ENCODE measurements around the gene SRP68. TPM values are rescaled to one million over a fixed set of nuclear protein-coding genes. Genes with fewer than 3 reads are reported as not detected.

Gene SRP68
- total and polyA plus RNA-seq, 2 of the 8 experiments (the other 6 are each of a cell fraction or from before 2014, with no cell fraction given): 57.7 to 83.5 TPM

DNA sequence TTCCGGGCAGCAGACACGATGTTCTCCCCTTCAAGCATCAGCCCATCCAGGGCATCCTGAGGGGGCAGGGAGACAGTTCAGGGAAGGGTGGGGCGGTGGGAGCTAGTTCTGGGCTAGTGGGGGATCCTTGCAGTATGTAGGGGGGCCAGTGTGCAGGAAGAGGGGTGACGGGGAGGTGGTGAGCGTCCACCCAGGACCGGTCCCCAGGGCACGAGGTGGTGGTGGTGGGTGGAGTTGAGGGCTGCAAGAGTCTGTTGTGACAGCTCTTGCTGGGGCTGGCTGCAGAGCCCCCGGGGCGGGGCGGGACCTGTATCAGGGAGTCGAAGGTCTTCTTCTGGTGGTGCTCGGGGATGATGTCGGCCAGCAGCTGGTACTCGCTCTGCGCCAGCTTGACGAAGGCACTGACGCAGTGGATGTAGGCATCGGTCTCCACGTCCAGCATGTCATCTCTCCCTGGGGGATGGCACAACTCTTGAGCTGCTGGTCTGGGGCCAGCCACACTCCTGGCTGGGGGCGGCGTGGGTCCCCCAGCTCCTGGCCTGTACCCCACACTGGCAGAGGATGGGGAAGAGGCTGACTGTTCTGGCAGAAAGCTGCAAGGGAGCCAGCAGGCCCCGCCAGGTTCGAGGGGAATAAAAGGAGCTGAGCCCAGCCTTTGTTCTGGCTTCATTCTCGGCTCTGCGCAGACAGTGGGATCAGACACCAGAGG lies 16.7 kb upstream of the SRP68 start:
- no peaks in the 10 kb centered on the region for H3K9me3 ChIP-seq (ENCODE audit: insufficient read depth in 2 of 2, low read depth in 1 of 2, low read length in 1 of 2)
- peaks cover 31 to 63% (median 55%) of the 10 kb centered on the region in 4 experiments for H3K36me3 ChIP-seq (ENCODE audit: control insufficient read depth in 2 of 4, insufficient read depth in 4 of 4, low read length in 3 of 4)
- POLR2A ChIA-PET (ENCODE audit: partially characterized antibody): interaction anchor here (1.1 to 3.3 kb wide), 6 partner anchors 9 to 39 kb away, joined by 4 to 28 read pairs (median 6); partner anchors contain the start of genes EXOC7 and ZACN
- TF ChIP-seq CBX8 (IDR thresholded peaks at IDR 0.05; ENCODE audit: borderline replicate concordance, low read depth, low read length) (no peak), TAF1 (IDR thresholded peaks at IDR 0.05; ENCODE audit: low read depth, low read length) (no peak), POLR2AphosphoS5 (IDR thresholded peaks at IDR 0.05; ENCODE audit: low read depth, low read length) (no peak), EGR1 (IDR thresholded peaks at IDR 0.05; ENCODE audit: borderline replicate concordance, low read depth, low read length) (no peak), SAP30 (IDR thresholded peaks at IDR 0.05; ENCODE audit: insufficient read depth, insufficient replicate concordance, low read length) (no peak), TBP (IDR thresholded peaks at IDR 0.05; ENCODE audit: low read depth, low read length) (no peak), MAFK (IDR thresholded peaks at IDR 0.05; ENCODE audit: low read depth, low read length) (no peak), YY1 (IDR thresholded peaks at IDR 0.05; ENCODE audit: low read depth, low read length) (no peak), EZH2 (IDR thresholded peaks at IDR 0.05; ENCODE audit: low read depth, low read length, severe bottlenecking) (no peak)
- TF ChIP-seq, protein P1, sequence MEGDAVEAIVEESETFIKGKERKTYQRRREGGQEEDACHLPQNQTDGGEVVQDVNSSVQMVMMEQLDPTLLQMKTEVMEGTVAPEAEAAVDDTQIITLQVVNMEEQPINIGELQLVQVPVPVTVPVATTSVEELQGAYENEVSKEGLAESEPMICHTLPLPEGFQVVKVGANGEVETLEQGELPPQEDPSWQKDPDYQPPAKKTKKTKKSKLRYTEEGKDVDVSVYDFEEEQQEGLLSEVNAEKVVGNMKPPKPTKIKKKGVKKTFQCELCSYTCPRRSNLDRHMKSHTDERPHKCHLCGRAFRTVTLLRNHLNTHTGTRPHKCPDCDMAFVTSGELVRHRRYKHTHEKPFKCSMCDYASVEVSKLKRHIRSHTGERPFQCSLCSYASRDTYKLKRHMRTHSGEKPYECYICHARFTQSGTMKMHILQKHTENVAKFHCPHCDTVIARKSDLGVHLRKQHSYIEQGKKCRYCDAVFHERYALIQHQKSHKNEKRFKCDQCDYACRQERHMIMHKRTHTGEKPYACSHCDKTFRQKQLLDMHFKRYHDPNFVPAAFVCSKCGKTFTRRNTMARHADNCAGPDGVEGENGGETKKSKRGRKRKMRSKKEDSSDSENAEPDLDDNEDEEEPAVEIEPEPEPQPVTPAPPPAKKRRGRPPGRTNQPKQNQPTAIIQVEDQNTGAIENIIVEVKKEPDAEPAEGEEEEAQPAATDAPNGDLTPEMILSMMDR (IDR thresholded peaks at IDR 0.05; ENCODE audit: control extremely low read depth in 1 of 3, insufficient read depth in 1 of 3, low read depth in 1 of 3, low read length in 3 of 3): no peak

More for the DNA sequence above, 16.7 kb upstream of the SRP68 start:
- no peak overlapping the region for H2BK15ac ChIP-seq (ENCODE audit: low read length)
- CTCF ChIA-PET (ENCODE audit: partially characterized antibody): interaction anchor here (0.6 to 2.6 kb wide), 13 partner anchors 8 to 202 kb away, joined by 3 to 10 read pairs (median 3); no protein-coding TSS in a partner anchor
- H2BK5ac ChIP-seq (ENCODE audit: low read depth, low read length): no peak overlapping the region
- no peak overlapping the region for H4K91ac ChIP-seq (replicated peaks; ENCODE audit: insufficient read length, low read length)
- H2AK5ac ChIP-seq (ENCODE audit: low read depth, low read length): no peak overlapping the region
- no peaks in the 10 kb centered on the region; the same call in 1 of the 2 replicates for H3K79me1 ChIP-seq (ENCODE audit: low read depth, low read length)
- H3K4me3 ChIP-seq (ENCODE audit: extremely low read depth in 1 of 4, insufficient read depth in 2 of 4, low read depth in 3 of 4, low read length in 4 of 4): no peak overlapping the region
- no peak overlapping the region for H3K56ac ChIP-seq (replicated peaks; ENCODE audit: insufficient read length, low read depth, low read length)
- H3K4me1 ChIP-seq (replicated peaks in 1 of 4; ENCODE audit: control insufficient read depth in 3 of 4, insufficient read depth in 4 of 4, low read length in 3 of 4): no peaks in the 10 kb centered on the region
- H4K5ac ChIP-seq (ENCODE audit: insufficient read length, low read depth, low read length): no peak overlapping the region
- H2BK12ac ChIP-seq (ENCODE audit: low read depth, low read length): no peak overlapping the region
- no peak overlapping the region for H3K14ac ChIP-seq (ENCODE audit: insufficient read length)
- no peak overlapping the region for H3K4me2 ChIP-seq (ENCODE audit: insufficient read depth in 1 of 2, low read depth in 2 of 2, low read length in 2 of 2)
- no peak overlapping the region for H3K4ac ChIP-seq (replicated peaks; ENCODE audit: insufficient read length, low read depth, low read length)
- H2AFZ ChIP-seq (ENCODE audit: low read length): no peak overlapping the region
- no peaks in the 10 kb centered on the region for H3K23me2 ChIP-seq (ENCODE audit: low read depth, low read length)
- WGBS, 2 experiments (ENCODE audit: extremely low coverage in 1 of 2, insufficient coverage in 1 of 2, insufficient read length in 1 of 2, insufficient replicate concordance in 2 of 2, low coverage in 1 of 2, low lambda C conversion rate in 2 of 2, missing lambda C conversion rate in 1 of 2): 99% methylated on average over 11 of the region's 25 CpGs; no CpG with 5 or more reads in 1 of the 2 experiments
- H4K20me1 ChIP-seq (replicated peaks in 1 of 2; ENCODE audit: control insufficient read depth in 1 of 2, insufficient read depth in 2 of 2, low read length in 2 of 2): peaks cover 2 to 9% of the 10 kb centered on the region in 2 experiments
- no peak for FAIRE-seq
- no peak overlapping the region for H3K23ac ChIP-seq (ENCODE audit: insufficient read length)
- H3K9ac ChIP-seq (replicated peaks in 1 of 4; ENCODE audit: extremely low read depth in 1 of 4, low read depth in 3 of 4, low read length in 3 of 4): no peak overlapping the region
- H3K27me3 ChIP-seq (replicated peaks in 1 of 4; ENCODE audit: control insufficient read depth in 3 of 4, extremely low read depth in 1 of 4, insufficient read depth in 3 of 4, low read length in 3 of 4): no peaks in the 10 kb centered on the region
- no peak overlapping the region for H3K27ac ChIP-seq (ENCODE audit: low read depth, low read length)
- no peak overlapping the region for H3K18ac ChIP-seq (ENCODE audit: extremely low read depth, low read length)
- no peaks in the 10 kb centered on the region for H3K79me2 ChIP-seq (ENCODE audit: control insufficient read depth in 1 of 2, insufficient read depth in 2 of 2, low read length in 2 of 2)
- H4K8ac ChIP-seq (ENCODE audit: extremely low read depth, insufficient read depth, low read length): no peak overlapping the region
- no peak for DNase-seq (ENCODE audit: low read depth in 1 of 2, low spot score in 2 of 2)
- H2BK20ac ChIP-seq (ENCODE audit: low read length): no peak overlapping the region
- no peak overlapping the region for H2BK120ac ChIP-seq (replicated peaks; ENCODE audit: low read depth, low read length)

Measured in H1 (cell line).